ENCODE measurements around the gene RPS16.

DNA sequence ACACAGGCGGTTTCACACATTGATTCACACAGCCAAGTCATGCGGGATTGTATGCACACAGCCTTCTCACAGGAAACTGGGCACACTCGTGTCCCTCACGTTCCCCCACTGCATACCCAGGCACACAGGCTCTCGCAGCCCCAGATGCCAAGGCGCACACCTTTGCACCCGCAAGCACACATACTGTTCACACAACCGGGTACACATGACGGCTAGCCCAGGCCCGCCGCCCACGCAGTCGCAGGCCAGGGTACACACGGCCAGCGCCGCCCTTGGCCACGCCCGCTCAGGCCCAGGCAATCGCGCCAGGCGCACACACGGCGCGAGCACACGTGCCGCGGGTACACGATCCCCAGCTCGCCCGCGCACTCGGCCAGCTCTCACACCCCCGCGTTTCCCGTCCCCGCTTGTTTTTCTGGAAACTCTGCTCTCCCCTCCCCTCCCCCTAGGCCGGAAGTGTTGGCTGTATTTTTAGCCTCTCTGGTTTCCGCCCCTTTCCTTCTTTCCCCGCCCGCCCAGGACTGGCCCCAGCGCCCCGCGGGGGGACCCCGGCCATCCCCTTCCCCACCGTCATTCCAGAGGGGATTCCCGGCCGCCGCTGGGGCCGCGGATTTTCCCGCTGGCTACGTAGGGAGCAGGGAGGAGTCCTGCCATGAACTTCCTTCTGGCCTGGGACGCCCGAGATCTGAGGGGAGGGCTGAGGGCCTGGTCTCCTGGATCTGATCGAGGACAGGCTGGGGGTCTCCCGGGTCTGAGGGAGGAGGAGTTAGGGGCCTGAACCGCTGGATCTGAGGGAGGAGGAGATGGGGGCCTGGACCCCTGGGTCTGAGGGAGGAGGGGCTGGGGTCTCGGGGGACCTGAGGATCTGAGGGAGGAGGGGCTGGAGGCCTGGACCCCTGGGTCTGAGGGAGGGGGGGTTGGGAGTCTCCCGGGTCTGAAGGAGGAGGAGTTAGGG, 33.1 kb downstream of the RPS16 start:
- TF ChIP-seq, protein P1, sequence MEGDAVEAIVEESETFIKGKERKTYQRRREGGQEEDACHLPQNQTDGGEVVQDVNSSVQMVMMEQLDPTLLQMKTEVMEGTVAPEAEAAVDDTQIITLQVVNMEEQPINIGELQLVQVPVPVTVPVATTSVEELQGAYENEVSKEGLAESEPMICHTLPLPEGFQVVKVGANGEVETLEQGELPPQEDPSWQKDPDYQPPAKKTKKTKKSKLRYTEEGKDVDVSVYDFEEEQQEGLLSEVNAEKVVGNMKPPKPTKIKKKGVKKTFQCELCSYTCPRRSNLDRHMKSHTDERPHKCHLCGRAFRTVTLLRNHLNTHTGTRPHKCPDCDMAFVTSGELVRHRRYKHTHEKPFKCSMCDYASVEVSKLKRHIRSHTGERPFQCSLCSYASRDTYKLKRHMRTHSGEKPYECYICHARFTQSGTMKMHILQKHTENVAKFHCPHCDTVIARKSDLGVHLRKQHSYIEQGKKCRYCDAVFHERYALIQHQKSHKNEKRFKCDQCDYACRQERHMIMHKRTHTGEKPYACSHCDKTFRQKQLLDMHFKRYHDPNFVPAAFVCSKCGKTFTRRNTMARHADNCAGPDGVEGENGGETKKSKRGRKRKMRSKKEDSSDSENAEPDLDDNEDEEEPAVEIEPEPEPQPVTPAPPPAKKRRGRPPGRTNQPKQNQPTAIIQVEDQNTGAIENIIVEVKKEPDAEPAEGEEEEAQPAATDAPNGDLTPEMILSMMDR (IDR thresholded peaks at IDR 0.05) = no peak
- TF ChIP-seq POLR2A (IDR thresholded peaks at IDR 0.05; ENCODE audit: low read depth) (no peak), EP300 (IDR thresholded peaks at IDR 0.05) (peak; percentile 77), POLR2AphosphoS5 (IDR thresholded peaks at IDR 0.05) (peak in 1 of 2 donors; percentile 97)

Measured in esophagus muscularis mucosa (tissue), 4 donors.